ENCODE results near the gene SRGN. TPM values are rescaled to one million over a fixed set of nuclear protein-coding genes. Genes with fewer than 3 reads are reported as not detected.

The SRGN gene
- total and polyA plus RNA-seq, 10 of the 15 experiments (the other 5 are each of a cell fraction or from before 2014, with no cell fraction given): 382 to 2,414 (median 885) TPM

- Histone ChIP-seq H3K27me3 (replicated peaks in 1 of 2; ENCODE audit: control insufficient read depth in 2 of 2, insufficient read depth in 2 of 2, low read length in 1 of 2) (no peaks in the 10 kb centered on the region), H3K4me3 (no peak overlapping the region), H3K9me3 (replicated peaks; ENCODE audit: control insufficient read depth, insufficient read depth, low read length) (no peaks in the 10 kb centered on the region), H3K79me2 (ENCODE audit: control insufficient read depth, insufficient read depth, low read length) (peaks cover 6% of the 10 kb centered on the region), H2AFZ (ENCODE audit: control insufficient read depth, low read depth, low read length) (no peak overlapping the region), H3K36me3 (ENCODE audit: control insufficient read depth in 2 of 2, insufficient read depth in 2 of 2, low read length in 1 of 2) (peaks cover 6 to 22% of the 10 kb centered on the region in 2 experiments), H3K27ac (ENCODE audit: control insufficient read depth, insufficient read depth) (no peak overlapping the region), H3K9ac (ENCODE audit: control insufficient read depth, insufficient read depth, low read length) (no peak overlapping the region), H3K4me2 (ENCODE audit: control insufficient read depth, insufficient read depth) (no peak overlapping the region), H4K20me1 (ENCODE audit: control insufficient read depth, insufficient read depth) (peaks cover 3% of the 10 kb centered on the region; the same call in 1 of the 2 replicates), H3K4me1 (ENCODE audit: control insufficient read depth, insufficient read depth, low read length) (no peaks in the 10 kb centered on the region)
- intact Hi-C loops (cut with micrococcal nuclease; ENCODE audit: unreplicated experiment) (no loop called here), in situ Hi-C loops (cut with MboI) (no loop called here)
- DNase-seq (ENCODE audit: low read depth, low spot score) (no peak), ATAC-seq (peak; percentile 26), FAIRE-seq (no peak)
- no peak for TF ChIP-seq MTA3 (IDR thresholded peaks at IDR 0.05; ENCODE audit: borderline replicate concordance, low read length)
- no peak for TF ChIP-seq TCF3 (IDR thresholded peaks at IDR 0.05; ENCODE audit: borderline replicate concordance, insufficient read depth, low read depth, low read length)
- TF ChIP-seq IRF3 (IDR thresholded peaks at IDR 0.05): no peak
- no peak for TF ChIP-seq PAX5 (IDR thresholded peaks at IDR 0.05; ENCODE audit: borderline replicate concordance, low read depth, low read length)
- no peak for TF ChIP-seq TARDBP (IDR thresholded peaks at IDR 0.05; ENCODE audit: borderline replicate concordance)
- no peak for TF ChIP-seq TAF1 (IDR thresholded peaks at IDR 0.05; ENCODE audit: borderline replicate concordance, low read depth, low read length)
- no peak for TF ChIP-seq SREBF2 (IDR thresholded peaks at IDR 0.05; ENCODE audit: low read length)
- no peak for TF ChIP-seq PAX8 (IDR thresholded peaks at IDR 0.05)
- TF ChIP-seq MYC (IDR thresholded peaks at IDR 0.05; ENCODE audit: insufficient read depth, insufficient read length, insufficient replicate concordance, low read length, severe bottlenecking): no peak
- no peak for TF ChIP-seq ZSCAN29 (IDR thresholded peaks at IDR 0.05)
- TF ChIP-seq GATAD2B (conservative IDR thresholded peaks at IDR 0.05; ENCODE audit: low read depth): no peak
- CTCF ChIA-PET: interaction anchor here (0.7 to 4.2 kb wide), 4 partner anchors 12 to 316 kb away, joined by 3 to 23 read pairs (median 3); no protein-coding TSS in a partner anchor
- RAD21 ChIA-PET (ENCODE audit: unreplicated experiment): interaction anchor here (3.5 kb wide), 1 partner anchor 102 kb away, joined by 22 read pairs; no protein-coding TSS in a partner anchor
- no TSS peak for BruUV-seq (replicated peaks)
- SMC1A ChIA-PET (ENCODE audit: uncharacterized antibody, unreplicated experiment): interaction anchor here (0.7 to 2.6 kb wide), 2 partner anchors 12 to 178 kb away, joined by 3 to 9 read pairs; no protein-coding TSS in a partner anchor
- POLR2A ChIA-PET: interaction anchor here (0.7 kb wide), 1 partner anchor 43 kb away, joined by 6 read pairs; no protein-coding TSS in a partner anchor
Measured at GRCh38 chr10:69107176-69107490, 19.2 kb downstream of the SRGN start.

Measured in GM12878 (cell line).